GM19240 (cell line): ENCODE data around the gene S1PR5.

Source experiments
- DNase-seq: peaks from one replicate; pipeline ENCODE4 v3.0.0; 2011; ENCODE audit warnings: low spot score; ENCODE audit not compliant: insufficient read length

The S1PR5 gene

DNA sequence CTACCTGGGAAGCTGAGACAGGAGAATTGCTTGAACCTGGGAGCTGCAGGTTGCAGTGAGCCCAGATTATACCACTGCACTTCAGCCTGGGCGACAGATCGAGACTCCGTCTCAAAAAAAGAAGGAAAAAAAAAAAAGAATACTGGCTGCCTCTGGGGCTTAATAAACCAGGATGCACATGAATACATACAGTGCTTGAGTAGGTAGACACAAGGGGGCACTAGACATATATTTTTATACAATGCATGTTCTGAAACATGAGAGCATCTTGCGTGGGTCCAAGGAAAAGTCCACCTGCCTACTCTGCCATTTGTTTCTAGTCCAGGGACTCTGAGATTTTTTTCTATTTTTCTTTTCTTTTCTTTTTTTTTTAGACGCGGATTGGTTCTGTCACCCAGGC lies 45.3 kb downstream of the S1PR5 start:
- DNase-seq: no peak

DNA sequence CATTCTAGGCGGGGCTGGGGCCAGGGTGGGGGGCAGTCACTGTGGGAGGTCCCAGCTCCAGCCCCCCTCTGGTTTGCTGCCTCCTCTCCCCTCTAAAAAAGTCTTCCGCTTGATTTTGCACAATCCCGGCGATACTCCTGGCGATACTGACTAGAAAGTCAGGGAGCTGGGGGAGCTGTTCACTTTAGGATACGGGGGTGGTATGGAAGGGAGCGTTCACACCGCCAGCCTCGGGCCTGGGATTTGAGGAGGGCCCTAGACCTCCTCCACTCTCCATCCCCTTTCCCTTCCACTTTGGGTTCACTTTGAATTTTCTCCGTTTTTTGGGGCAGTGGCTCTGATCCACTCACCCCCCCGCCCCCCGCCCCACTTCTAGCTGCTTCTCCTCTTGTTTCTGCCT lies 49.1 kb downstream of the S1PR5 start:
- DNase-seq: no peak

DNA sequence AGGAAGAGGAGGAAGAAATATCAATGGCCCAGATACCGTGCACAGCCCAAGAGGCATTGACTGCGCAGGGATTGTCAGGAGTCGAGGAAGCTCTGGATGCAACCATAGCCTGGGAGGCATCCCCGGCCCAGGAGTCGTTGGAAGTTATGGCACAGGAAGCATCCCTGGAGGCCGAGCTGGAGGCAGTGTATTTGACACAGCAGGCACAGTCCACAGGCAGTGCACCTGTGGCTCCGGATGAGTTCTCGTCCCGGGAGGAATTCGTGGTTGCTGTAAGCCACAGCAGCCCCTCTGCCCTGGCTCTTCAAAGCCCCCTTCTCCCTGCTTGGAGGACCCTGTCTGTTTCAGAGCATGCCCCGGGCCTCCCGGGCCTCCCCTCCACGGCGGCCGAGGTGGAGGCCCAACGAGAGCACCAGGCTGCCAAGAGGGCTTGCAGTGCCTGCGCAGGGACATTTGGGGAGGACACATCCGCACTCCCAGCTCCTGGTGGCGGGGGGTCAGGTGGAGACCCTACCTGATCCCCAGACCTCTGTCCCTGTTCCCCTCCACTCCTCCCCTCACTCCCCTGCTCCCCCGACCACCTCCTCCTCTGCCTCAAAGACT lies 50.0 kb downstream of the S1PR5 start:
- no peak for DNase-seq

DNA sequence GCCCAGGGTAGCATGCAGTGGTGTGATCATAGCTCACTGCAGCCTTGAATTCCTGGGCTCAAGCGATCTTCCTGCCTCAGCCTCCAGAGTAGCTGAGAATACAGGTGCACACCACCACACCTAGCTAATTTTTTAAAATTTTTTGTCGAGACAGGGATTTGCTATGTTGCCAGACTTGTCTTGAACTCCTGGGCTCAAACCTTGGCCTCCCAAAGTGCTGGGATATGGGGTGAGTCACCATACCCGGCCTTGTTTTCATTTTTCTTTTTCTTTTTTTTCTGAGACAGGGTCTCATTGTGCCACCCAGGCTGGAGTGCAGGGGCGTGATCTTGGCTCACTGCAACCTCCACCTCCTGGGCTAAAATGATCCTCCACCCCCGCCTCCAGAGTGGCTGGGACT lies 52.8 kb downstream of the S1PR5 start:
- no peak for DNase-seq
